Suppressor macrophage treated with lipopolysaccharide for 1 hour (primary cell): ENCODE results near the gene ANTKMT.
"Not testable (repeated sequence)": the region's sequence is repeated elsewhere in the genome, so short reads cannot be mapped to it uniquely, and the experiment has no call there.

Experiments
- DNase-seq, 3 donors: peaks; one replicate each; pipeline ENCODE4 v3.0.0-alpha.2; 2020 to 2022

The ANTKMT gene

GRCh38 chr16:746637-747036 lies 25.7 kb downstream of the ANTKMT start:
- no peak for DNase-seq

- DNase-seq, result no peak
Observed at GRCh38 chr16:747978-748746, 27.2 kb downstream of the ANTKMT start.

- DNase-seq, result no peak
Observed at GRCh38 chr16:749010-749409, 28.1 kb downstream of the ANTKMT start.

- DNase-seq, result no peak
Observed at GRCh38 chr16:750485-750884, 29.5 kb downstream of the ANTKMT start.

- DNase-seq, result no peak
Observed at GRCh38 chr16:751152-752006, 30.4 kb downstream of the ANTKMT start.

- DNase-seq, result no peak
Observed at GRCh38 chr16:752007-752312, 31.0 kb downstream of the ANTKMT start.

- DNase-seq, result not testable (repeated sequence)
Observed at GRCh38 chr16:754121-754607, 33.2 kb downstream of the ANTKMT start.

GRCh38 chr16:754656-755055 lies 33.7 kb downstream of the ANTKMT start:
- DNase-seq, result peak; percentile 61 to 73 (median 72)

GRCh38 chr16:756428-756827 lies 35.5 kb downstream of the ANTKMT start:
- peak; percentile 14 to 64 (median 44) for DNase-seq

GRCh38 chr16:759110-759910 lies 38.4 kb downstream of the ANTKMT start:
- DNase-seq, result no peak

- no peak for DNase-seq
Observed at GRCh38 chr16:760065-760464, 39.1 kb downstream of the ANTKMT start.

- no peak for DNase-seq
Observed at GRCh38 chr16:760545-761343, 39.8 kb downstream of the ANTKMT start, which contains the start of gene MSLN. Gene MSLN (plus strand): TSS chr16:760734. CDS start chr16:762681, 1,947 bp downstream.

GRCh38 chr16:761625-762513 lies 40.9 kb downstream of the ANTKMT start:
- no peak for DNase-seq

GRCh38 chr16:762595-763268 lies 41.8 kb downstream of the ANTKMT start:
- DNase-seq, result no peak

- no peak for DNase-seq
Observed at GRCh38 chr16:763369-764183, 42.6 kb downstream of the ANTKMT start.

- no peak for DNase-seq
Observed at GRCh38 chr16:764184-764750, 43.3 kb downstream of the ANTKMT start.

- no peak for DNase-seq
Observed at GRCh38 chr16:764848-765487, 44.0 kb downstream of the ANTKMT start.

- DNase-seq, result no peak
Observed at GRCh38 chr16:765488-765865, 44.5 kb downstream of the ANTKMT start.
